Loucy (cell line): Measurements from ENCODE around the gene BRSK2.
"Not testable (repeated sequence)": the region's sequence is repeated elsewhere in the genome, so short reads cannot be mapped to it uniquely, and the experiment has no call there.

Experiments
- H2AFZ ChIP-seq: fragments of 200-600 bp; sonication (generic); 2 replicates; pipeline ENCODE4 v1.6.0; 2016; ENCODE audit warnings: antibody characterized with exemption, mild to moderate bottlenecking, low read length, moderate library complexity
- H3F3A ChIP-seq: fragments of 200-600 bp; 2 replicates; pipeline ENCODE4 v1.6.0; 2016; ENCODE audit warnings: antibody characterized with exemption, low read depth, mild to moderate bottlenecking
- H3K27me3 ChIP-seq: fragments of 200-600 bp; sonication (generic); 2 replicates; pipeline ENCODE4 v1.6.1; 2014; ENCODE audit warnings: low read length, mild to moderate bottlenecking; ENCODE audit not compliant: insufficient read depth, poor library complexity, severe bottlenecking
- H3K36me3 ChIP-seq: fragments of 200-600 bp; sonication (generic); 2 replicates; pipeline ENCODE4 v1.6.1; 2016; ENCODE audit warnings: low read length; ENCODE audit not compliant: insufficient read depth
- H3K4me1 ChIP-seq: fragments of 200-600 bp; sonication (generic); 2 replicates; pipeline ENCODE4 v1.5.1; 2014; ENCODE audit warnings: low read length, mild to moderate bottlenecking; ENCODE audit not compliant: insufficient read depth, poor library complexity, severe bottlenecking
- H3K4me2 ChIP-seq: fragments of 200-600 bp; sonication (generic); 2 replicates; pipeline ENCODE4 v1.6.0; 2014; ENCODE audit warnings: antibody characterized with exemption, low read length, low read depth, mild to moderate bottlenecking; ENCODE audit not compliant: poor library complexity, severe bottlenecking
- H3K4me3 ChIP-seq: fragments of 200-600 bp; sonication (generic); 2 replicates; pipeline ENCODE4 v1.5.1; 2014; ENCODE audit warnings: low read length, mild to moderate bottlenecking, mixed read lengths; ENCODE audit not compliant: poor library complexity, severe bottlenecking
- H3K79me2 ChIP-seq: fragments of 200-600 bp; sonication (generic); 2 replicates; pipeline ENCODE4 v1.6.1; 2014; ENCODE audit warnings: low read length; ENCODE audit not compliant: insufficient read depth
- H3K9ac ChIP-seq: fragments of 200-600 bp; sonication (generic); 2 replicates; pipeline ENCODE4 v1.6.0; 2014; ENCODE audit warnings: mild to moderate bottlenecking, low read depth, low read length, moderate library complexity; ENCODE audit not compliant: poor library complexity, severe bottlenecking
- H3K9me2 ChIP-seq: fragments of 200-600 bp; sonication (generic); replicated peaks from 2 replicates; pipeline ENCODE4 v1.6.1; 2016; ENCODE audit warnings: low read depth, low read length, mixed read lengths
- H3K9me3 ChIP-seq: fragments of 200-600 bp; sonication (generic); 2 replicates; pipeline ENCODE4 v1.6.1; 2014; ENCODE audit warnings: mild to moderate bottlenecking, antibody characterized with exemption, low read length, low read depth; ENCODE audit not compliant: insufficient read depth
- H4K20me1 ChIP-seq: fragments of 200-600 bp; sonication (generic); 2 replicates; pipeline ENCODE4 v1.6.0; 2014; ENCODE audit warnings: antibody characterized with exemption, low read length, mild to moderate bottlenecking; ENCODE audit not compliant: insufficient read depth, poor library complexity, severe bottlenecking
- EZH2phosphoT487 ChIP-seq: fragments of 200-600 bp; IDR thresholded peaks from 2 replicates; pipeline ENCODE4 v1.6.1; 2018; ENCODE audit warnings: antibody characterized with exemption, mild to moderate bottlenecking, moderate library complexity, borderline replicate concordance
- TF ChIP-seq, protein P1 (sequence below): fragments of 200-600 bp; sonication (generic); conservative IDR thresholded peaks from 2 replicates; pipeline ENCODE4 v1.5.1; 2014; ENCODE audit warnings: mild to moderate bottlenecking, antibody characterized with exemption, low read length

Gene BRSK2

DNA sequence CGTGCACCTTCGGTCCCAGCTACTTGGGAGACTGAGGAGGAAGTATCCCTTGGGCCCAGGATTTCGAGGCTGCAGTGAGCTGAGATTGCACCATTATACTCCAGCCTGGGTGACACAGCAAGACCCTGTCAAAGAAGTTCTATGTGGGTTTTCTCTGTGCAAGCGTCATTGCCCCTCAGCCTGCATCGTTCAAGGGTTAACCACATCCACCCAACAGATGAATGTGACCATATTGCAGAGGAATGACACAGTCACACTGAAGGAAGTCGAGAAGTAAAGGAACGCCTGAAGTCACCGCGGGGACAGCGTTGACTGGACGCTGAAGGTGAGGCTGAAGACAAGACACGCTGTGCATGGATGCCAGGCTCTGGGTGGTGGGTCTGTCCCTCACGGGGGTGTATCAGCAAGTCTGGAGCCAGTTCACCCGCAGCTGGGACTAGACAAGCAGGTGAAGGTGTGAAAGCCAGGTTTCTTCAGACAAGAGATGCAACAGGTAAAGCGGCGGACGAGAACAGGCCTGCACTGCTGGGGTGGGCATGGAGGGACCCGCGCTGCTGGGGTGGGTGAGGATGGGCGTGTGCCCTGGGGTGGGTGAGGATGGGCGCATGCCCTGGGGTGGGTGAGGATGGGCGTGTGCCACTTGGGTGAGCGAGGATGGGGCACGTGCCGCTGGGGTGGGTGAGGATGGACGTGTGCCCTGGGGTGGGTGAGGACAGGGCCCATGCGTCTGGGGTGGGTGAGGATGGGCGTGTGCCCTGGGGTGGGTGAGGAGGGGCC, 43.8 kb upstream of the BRSK2 start:
- H3F3A ChIP-seq, result no peaks in the 10 kb centered on the region
- H3K4me1 ChIP-seq, result no peaks in the 10 kb centered on the region
- H3K9ac ChIP-seq, result no peak overlapping the region
- no peak overlapping the region for H2AFZ ChIP-seq
- no peak overlapping the region for H3K4me2 ChIP-seq
- no peak overlapping the region for H3K4me3 ChIP-seq
- no peaks in the 10 kb centered on the region for H3K9me3 ChIP-seq
- TF ChIP-seq, protein P1, sequence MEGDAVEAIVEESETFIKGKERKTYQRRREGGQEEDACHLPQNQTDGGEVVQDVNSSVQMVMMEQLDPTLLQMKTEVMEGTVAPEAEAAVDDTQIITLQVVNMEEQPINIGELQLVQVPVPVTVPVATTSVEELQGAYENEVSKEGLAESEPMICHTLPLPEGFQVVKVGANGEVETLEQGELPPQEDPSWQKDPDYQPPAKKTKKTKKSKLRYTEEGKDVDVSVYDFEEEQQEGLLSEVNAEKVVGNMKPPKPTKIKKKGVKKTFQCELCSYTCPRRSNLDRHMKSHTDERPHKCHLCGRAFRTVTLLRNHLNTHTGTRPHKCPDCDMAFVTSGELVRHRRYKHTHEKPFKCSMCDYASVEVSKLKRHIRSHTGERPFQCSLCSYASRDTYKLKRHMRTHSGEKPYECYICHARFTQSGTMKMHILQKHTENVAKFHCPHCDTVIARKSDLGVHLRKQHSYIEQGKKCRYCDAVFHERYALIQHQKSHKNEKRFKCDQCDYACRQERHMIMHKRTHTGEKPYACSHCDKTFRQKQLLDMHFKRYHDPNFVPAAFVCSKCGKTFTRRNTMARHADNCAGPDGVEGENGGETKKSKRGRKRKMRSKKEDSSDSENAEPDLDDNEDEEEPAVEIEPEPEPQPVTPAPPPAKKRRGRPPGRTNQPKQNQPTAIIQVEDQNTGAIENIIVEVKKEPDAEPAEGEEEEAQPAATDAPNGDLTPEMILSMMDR, result no peak
- TF ChIP-seq EZH2phosphoT487, result no peak
- H3K9me2 ChIP-seq, result no peaks in the 10 kb centered on the region
- H3K27me3 ChIP-seq, result no peaks in the 10 kb centered on the region
- no peaks in the 10 kb centered on the region for H4K20me1 ChIP-seq
- no peaks in the 10 kb centered on the region for H3K36me3 ChIP-seq
- no peaks in the 10 kb centered on the region for H3K79me2 ChIP-seq

DNA sequence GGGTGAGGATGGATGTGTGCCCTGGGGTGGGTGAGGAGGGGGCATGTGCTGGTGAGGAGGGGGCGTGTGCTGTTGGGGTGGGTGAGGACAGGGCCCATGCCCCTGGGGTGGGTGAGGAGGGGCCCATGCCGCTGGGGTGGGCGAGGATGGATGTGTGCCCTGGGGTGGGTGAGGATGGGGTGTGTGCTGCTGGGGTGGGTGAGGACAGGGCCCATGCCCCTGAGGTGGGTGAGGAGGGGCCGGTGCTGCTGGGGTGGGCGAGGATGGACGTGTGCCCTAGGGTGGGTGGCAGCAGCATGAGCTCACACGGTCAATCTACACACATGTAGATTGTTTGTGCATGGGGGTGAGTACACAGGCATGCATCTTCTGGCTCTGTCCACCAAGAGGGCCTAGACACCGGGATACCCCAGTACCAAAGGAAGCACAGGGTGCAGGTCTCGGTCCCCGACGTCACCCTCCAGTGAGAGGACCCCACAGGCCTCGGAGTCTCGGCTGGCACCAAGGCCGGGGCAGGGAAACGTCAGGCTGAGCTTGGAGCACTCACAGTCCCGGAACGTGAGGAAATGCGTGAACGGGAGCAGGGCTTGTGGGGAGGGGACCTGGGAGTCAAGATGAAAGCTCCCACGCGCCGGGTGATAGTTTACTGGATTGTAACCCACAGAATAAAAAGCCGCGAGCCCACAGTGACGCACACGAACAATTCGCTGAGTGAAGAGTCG, 42.9 kb upstream of the BRSK2 start:
- no peak overlapping the region for H3K9ac ChIP-seq
- no peaks in the 10 kb centered on the region for H3K4me1 ChIP-seq
- no peaks in the 10 kb centered on the region for H3K79me2 ChIP-seq
- H3F3A ChIP-seq, result no peaks in the 10 kb centered on the region
- no peaks in the 10 kb centered on the region for H4K20me1 ChIP-seq
- H2AFZ ChIP-seq, result no peak overlapping the region
- H3K9me3 ChIP-seq, result no peaks in the 10 kb centered on the region
- H3K9me2 ChIP-seq, result no peaks in the 10 kb centered on the region
- H3K36me3 ChIP-seq, result no peaks in the 10 kb centered on the region
- no peak overlapping the region for H3K4me2 ChIP-seq
- TF ChIP-seq, protein P1, result no peak
- TF ChIP-seq EZH2phosphoT487, result no peak
- H3K4me3 ChIP-seq, result no peak overlapping the region
- H3K27me3 ChIP-seq, result no peaks in the 10 kb centered on the region

DNA sequence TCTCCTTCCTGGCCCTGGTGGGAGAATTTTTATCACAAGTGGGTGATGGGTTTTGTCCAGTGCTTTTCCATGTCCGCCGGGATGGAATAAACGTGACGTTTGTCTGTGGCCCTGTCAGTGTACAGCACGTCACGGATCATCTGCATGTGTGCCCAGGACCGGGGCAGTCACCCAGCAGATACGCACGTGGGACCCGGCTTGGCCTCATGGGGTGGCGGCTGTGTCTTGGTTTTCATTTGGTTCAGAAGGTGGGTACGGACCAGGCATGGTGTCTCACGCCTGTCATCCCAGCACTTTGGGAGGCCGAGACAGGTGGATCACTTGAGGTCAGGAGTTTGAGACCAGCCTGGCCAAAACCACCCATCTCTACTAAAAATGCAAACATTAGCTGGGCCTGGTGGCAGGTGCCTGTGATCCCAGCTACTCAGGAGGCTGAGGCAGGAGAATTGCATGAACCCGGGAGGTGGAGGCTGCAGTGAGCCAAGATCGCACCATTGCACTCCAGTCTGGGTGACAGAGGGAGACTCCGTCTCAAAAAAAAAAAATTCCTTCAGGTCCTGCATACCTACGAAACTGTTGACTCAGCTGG, 42.2 kb upstream of the BRSK2 start:
- not testable (repeated sequence) for H3K9me3 ChIP-seq, H3F3A ChIP-seq, H3K4me2 ChIP-seq, H3K27me3 ChIP-seq, H2AFZ ChIP-seq, H3K36me3 ChIP-seq, H4K20me1 ChIP-seq, H3K4me1 ChIP-seq, H3K9ac ChIP-seq, H3K79me2 ChIP-seq, H3K9me2 ChIP-seq, H3K4me3 ChIP-seq
